Measurements from ENCODE around the gene MAP3K14. TPM values are rescaled to one million over a fixed set of nuclear protein-coding genes. Genes with fewer than 3 reads are reported as not detected.

Gene MAP3K14
- total RNA-seq, 2 donors from 2014 or later: 4.6 to 5.5 TPM

- Mint-ChIP-seq H3K27me3 (ENCODE audit: insufficient read depth) (no peaks in the 10 kb centered on the region), H3K4me3 (no peak overlapping the region), H3K27ac (no peak overlapping the region), H3K36me3 (ENCODE audit: low read depth) (peaks cover 10% of the 10 kb centered on the region), H3K9me3 (no peaks in the 10 kb centered on the region), H3K4me1 (peaks cover 14% of the 10 kb centered on the region)
- no peaks in the 10 kb centered on the region for H3K27me3 ChIP-seq (ENCODE audit: control insufficient read depth, insufficient read depth, low read length, poor library complexity, severe bottlenecking)
- DNase-seq: no peak
- no peaks in the 10 kb centered on the region for H3K9me3 ChIP-seq (ENCODE audit: control insufficient read depth, low read length)
- no peaks in the 10 kb centered on the region for H3K36me3 ChIP-seq (ENCODE audit: control insufficient read depth, insufficient read depth, low read length)
- no peak for TF ChIP-seq CTCF (conservative IDR thresholded peaks at IDR 0.05)
- WGBS, 2 experiments (ENCODE audit: insufficient coverage in 1 of 2, insufficient read length in 1 of 2): 96 to 100% methylated on average over 3 to 4 of the region's 4 CpGs
- no peak overlapping the region for H3K9ac ChIP-seq (ENCODE audit: extremely low read depth, low read length, poor library complexity, severe bottlenecking)
- H3K4me3 ChIP-seq (ENCODE audit: low read length): no peak overlapping the region
- H3K27ac ChIP-seq (ENCODE audit: low read depth, low read length): no peak overlapping the region
- no peaks in the 10 kb centered on the region for H3K4me1 ChIP-seq (ENCODE audit: control insufficient read depth, insufficient read depth, low read length)
These were observed 7.4 kb downstream of the MAP3K14 start for GRCh38 chr17:45309400-45309799.

GRCh38 chr17:45308840-45309239, 8.0 kb downstream of the MAP3K14 start:
- Histone ChIP-seq H3K9ac (ENCODE audit: extremely low read depth, low read length, poor library complexity, severe bottlenecking) (no peak overlapping the region), H3K9me3 (ENCODE audit: control insufficient read depth, low read length) (no peaks in the 10 kb centered on the region), H3K36me3 (ENCODE audit: control insufficient read depth, insufficient read depth, low read length) (no peaks in the 10 kb centered on the region), H3K4me1 (ENCODE audit: control insufficient read depth, insufficient read depth, low read length) (no peaks in the 10 kb centered on the region), H3K27ac (ENCODE audit: low read depth, low read length) (no peak overlapping the region), H3K4me3 (ENCODE audit: low read length) (no peak overlapping the region), H3K27me3 (ENCODE audit: control insufficient read depth, insufficient read depth, low read length, poor library complexity, severe bottlenecking) (no peaks in the 10 kb centered on the region)
- H3K27me3 Mint-ChIP-seq (ENCODE audit: insufficient read depth): no peaks in the 10 kb centered on the region
- peaks cover 12% of the 10 kb centered on the region for H3K36me3 Mint-ChIP-seq (ENCODE audit: low read depth)
- no peak overlapping the region for H3K4me3 Mint-ChIP-seq
- peaks cover 14% of the 10 kb centered on the region for H3K4me1 Mint-ChIP-seq
- no peaks in the 10 kb centered on the region for H3K9me3 Mint-ChIP-seq
- WGBS, 2 experiments (ENCODE audit: insufficient coverage in 1 of 2, insufficient read length in 1 of 2): 92 to 96% methylated on average over 5 of the region's 5 CpGs
- DNase-seq: no peak
- no peak overlapping the region for H3K27ac Mint-ChIP-seq
- TF ChIP-seq CTCF (conservative IDR thresholded peaks at IDR 0.05): no peak

GRCh38 chr17:45308016-45308365, 8.8 kb downstream of the MAP3K14 start:
- Mint-ChIP-seq H3K27ac (no peak overlapping the region), H3K9me3 (no peaks in the 10 kb centered on the region), H3K27me3 (ENCODE audit: insufficient read depth) (no peaks in the 10 kb centered on the region), H3K4me1 (peaks cover 14% of the 10 kb centered on the region), H3K36me3 (ENCODE audit: low read depth) (peaks cover 12% of the 10 kb centered on the region), H3K4me3 (no peak overlapping the region)
- no peak overlapping the region for H3K27ac ChIP-seq (ENCODE audit: low read depth, low read length)
- DNase-seq: no peak
- H3K27me3 ChIP-seq (ENCODE audit: control insufficient read depth, insufficient read depth, low read length, poor library complexity, severe bottlenecking): no peaks in the 10 kb centered on the region
- H3K4me3 ChIP-seq (ENCODE audit: low read length): no peak overlapping the region
- H3K9ac ChIP-seq (ENCODE audit: extremely low read depth, low read length, poor library complexity, severe bottlenecking): no peak overlapping the region
- H3K36me3 ChIP-seq (ENCODE audit: control insufficient read depth, insufficient read depth, low read length): no peaks in the 10 kb centered on the region
- 88 to 93% methylated on average over 6 of the region's 6 CpGs for WGBS, 2 experiments (ENCODE audit: insufficient coverage in 1 of 2, insufficient read length in 1 of 2)
- no peaks in the 10 kb centered on the region for H3K4me1 ChIP-seq (ENCODE audit: control insufficient read depth, insufficient read depth, low read length)
- H3K9me3 ChIP-seq (ENCODE audit: control insufficient read depth, low read length): no peaks in the 10 kb centered on the region
- no peak for TF ChIP-seq CTCF (conservative IDR thresholded peaks at IDR 0.05)
